HG03520 (cell line): Measurements from ENCODE around the gene SRSF11.

Source experiments
- ATAC-seq: cut with Tn5 transposase; IDR thresholded peaks from one replicate; pipeline ENCODE4 v1.9.1; 2021; ENCODE audit warnings: mild to moderate bottlenecking, moderate library complexity; ENCODE audit not compliant: unreplicated experiment

The SRSF11 gene

GRCh38 chr1:70220517-70221237 lies 503 bp upstream of the SRSF11 start:
- ATAC-seq = peak; percentile 7

GRCh38 chr1:70222716-70223235 lies 1.6 kb downstream of the SRSF11 start:
- no peak for ATAC-seq

- no peak for ATAC-seq
These were observed 3.8 kb downstream of the SRSF11 start for GRCh38 chr1:70224954-70225353.

GRCh38 chr1:70227439-70227838 lies 6.3 kb downstream of the SRSF11 start:
- no peak for ATAC-seq

- no peak for ATAC-seq
These were observed 7.5 kb downstream of the SRSF11 start for GRCh38 chr1:70228670-70229069.

- ATAC-seq = no peak
These were observed 10.3 kb downstream of the SRSF11 start for GRCh38 chr1:70231475-70231874.

- no peak for ATAC-seq
These were observed 13.6 kb downstream of the SRSF11 start for GRCh38 chr1:70234733-70235132.

GRCh38 chr1:70239940-70240339 lies 18.8 kb downstream of the SRSF11 start:
- no peak for ATAC-seq

- no peak for ATAC-seq
These were observed 25.9 kb downstream of the SRSF11 start for GRCh38 chr1:70247122-70247521.

GRCh38 chr1:70247768-70248167 lies 26.6 kb downstream of the SRSF11 start:
- no peak for ATAC-seq

GRCh38 chr1:70248729-70249128 lies 27.5 kb downstream of the SRSF11 start:
- no peak for ATAC-seq

GRCh38 chr1:70256664-70257063 lies 35.5 kb downstream of the SRSF11 start:
- no peak for ATAC-seq

- ATAC-seq = no peak
These were observed 43.7 kb downstream of the SRSF11 start for GRCh38 chr1:70264839-70265238.

GRCh38 chr1:70265946-70266345 lies 44.8 kb downstream of the SRSF11 start:
- no peak for ATAC-seq

GRCh38 chr1:70277875-70278274 lies 56.7 kb downstream of the SRSF11 start:
- no peak for ATAC-seq

GRCh38 chr1:70278710-70279109 lies 57.5 kb downstream of the SRSF11 start:
- no peak for ATAC-seq

GRCh38 chr1:70284366-70284765 lies 63.2 kb downstream of the SRSF11 start:
- no peak for ATAC-seq

- ATAC-seq = no peak
These were observed 65.3 kb downstream of the SRSF11 start for GRCh38 chr1:70286453-70286852.

- ATAC-seq = no peak
These were observed 67.0 kb downstream of the SRSF11 start for GRCh38 chr1:70288166-70288565.

GRCh38 chr1:70290218-70290617 lies 69.0 kb downstream of the SRSF11 start:
- no peak for ATAC-seq

GRCh38 chr1:70293186-70293843 lies 72.1 kb downstream of the SRSF11 start:
- no peak for ATAC-seq

- ATAC-seq = no peak
These were observed 74.6 kb downstream of the SRSF11 start for GRCh38 chr1:70295749-70296148.
